ENCODE data around the gene DLG2.
A peak's percentile ranks its signal among the peaks of the same experiment; 100 is the strongest.

DNA sequence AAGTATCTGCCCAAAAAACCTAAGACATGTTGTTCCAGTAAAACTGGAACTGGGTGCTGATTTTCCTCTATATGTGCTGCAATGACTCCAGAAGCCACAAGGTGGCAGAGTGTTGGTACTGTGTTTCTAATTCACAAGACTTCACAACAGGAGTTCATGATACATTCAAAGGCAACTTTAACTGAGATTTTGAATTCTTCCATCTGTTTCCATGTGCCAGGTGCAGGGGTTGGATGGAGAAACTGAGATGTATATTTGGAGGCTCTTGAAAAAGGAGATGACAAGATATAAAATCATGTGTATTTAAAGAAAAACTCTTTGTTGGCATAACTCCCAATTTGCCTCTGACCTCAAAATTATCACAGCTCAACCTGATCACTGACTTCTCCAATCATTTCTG lies 1242.4 kb downstream of the DLG2 start:
- TF ChIP-seq, protein P1, sequence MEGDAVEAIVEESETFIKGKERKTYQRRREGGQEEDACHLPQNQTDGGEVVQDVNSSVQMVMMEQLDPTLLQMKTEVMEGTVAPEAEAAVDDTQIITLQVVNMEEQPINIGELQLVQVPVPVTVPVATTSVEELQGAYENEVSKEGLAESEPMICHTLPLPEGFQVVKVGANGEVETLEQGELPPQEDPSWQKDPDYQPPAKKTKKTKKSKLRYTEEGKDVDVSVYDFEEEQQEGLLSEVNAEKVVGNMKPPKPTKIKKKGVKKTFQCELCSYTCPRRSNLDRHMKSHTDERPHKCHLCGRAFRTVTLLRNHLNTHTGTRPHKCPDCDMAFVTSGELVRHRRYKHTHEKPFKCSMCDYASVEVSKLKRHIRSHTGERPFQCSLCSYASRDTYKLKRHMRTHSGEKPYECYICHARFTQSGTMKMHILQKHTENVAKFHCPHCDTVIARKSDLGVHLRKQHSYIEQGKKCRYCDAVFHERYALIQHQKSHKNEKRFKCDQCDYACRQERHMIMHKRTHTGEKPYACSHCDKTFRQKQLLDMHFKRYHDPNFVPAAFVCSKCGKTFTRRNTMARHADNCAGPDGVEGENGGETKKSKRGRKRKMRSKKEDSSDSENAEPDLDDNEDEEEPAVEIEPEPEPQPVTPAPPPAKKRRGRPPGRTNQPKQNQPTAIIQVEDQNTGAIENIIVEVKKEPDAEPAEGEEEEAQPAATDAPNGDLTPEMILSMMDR (conservative IDR thresholded peaks at IDR 0.05 in 1 of 2, IDR thresholded peaks at IDR 0.05 in 1 of 2; ENCODE audit: extremely low read depth in 1 of 2, insufficient read depth in 1 of 2, low read depth in 1 of 2, low read length in 2 of 2): peak; percentile 81 to 87
- no peak for TF ChIP-seq EZH2 (IDR thresholded peaks at IDR 0.05; ENCODE audit: borderline replicate concordance, low read length)
